IMR-90 (cell line): ENCODE measurements around the gene SRGAP3. TPM values are rescaled to one million over a fixed set of nuclear protein-coding genes. Genes with fewer than 3 reads are reported as not detected.

Experiments used
- ATAC-seq: fragments of 200-7000 bp; cut with Tn5 transposase; 2 replicates; pipeline ENCODE4 v1.9.1; 2020; ENCODE audit warnings: low read depth, mild to moderate bottlenecking, moderate library complexity
- BruUV-seq: library from RNA; stranded (reverse); fragments of 400-500 nt; replicated peaks from 2 replicates; lab custom pipeline; 2021; lab: Mats Ljungman, UMichigan
- CTCF ChIA-PET: fragments of 300-600 bp; formaldehyde crosslinking; extraction: SDS; loops from one replicate; lab custom pipeline; 2021; ENCODE audit warnings: antibody characterized with exemption; lab: Yijun Ruan, JAX
- POLR2A ChIA-PET: fragments of 300-600 bp; sonication (Branson Sonifier 250); formaldehyde crosslinking; loops from one replicate; lab custom pipeline; 2022; ENCODE audit warnings: antibody characterized with exemption; ENCODE audit not compliant: unreplicated experiment; lab: Charles Lee
- DNase-seq: peaks from one replicate; pipeline ENCODE4 v3.0.0; 2013
- H2AFZ ChIP-seq: replicated peaks from 2 replicates; pipeline ENCODE3; 2013; ENCODE audit warnings: low read length, mild to moderate bottlenecking; ENCODE audit not compliant: poor library complexity
- H2AK5ac ChIP-seq: 2 replicates; pipeline ENCODE4 v1.6.1; 2013; ENCODE audit warnings: low read depth, low read length, inconsistent platforms
- H2AK9ac ChIP-seq: replicated peaks from 2 replicates; pipeline ENCODE3; 2013; ENCODE audit warnings: mild to moderate bottlenecking, low read depth, low read length, moderate library complexity; ENCODE audit not compliant: poor library complexity
- H2BK120ac ChIP-seq: 2 replicates; pipeline ENCODE4 v1.6.1; 2013; ENCODE audit warnings: low read depth, low read length, inconsistent platforms
- H2BK15ac ChIP-seq: 3 replicates; pipeline ENCODE4 v1.6.1; 2013; ENCODE audit warnings: low read depth, low read length, inconsistent platforms
- H2BK20ac ChIP-seq: 2 replicates; pipeline ENCODE4 v1.6.1; 2013; ENCODE audit warnings: low read depth, mild to moderate bottlenecking, inconsistent platforms, low read length, moderate library complexity
- H2BK5ac ChIP-seq: 2 replicates; pipeline ENCODE4 v1.6.1; 2013; ENCODE audit warnings: mild to moderate bottlenecking, low read depth, low read length, inconsistent platforms; ENCODE audit not compliant: poor library complexity, severe bottlenecking
- H3K14ac ChIP-seq: replicated peaks from 2 replicates; pipeline ENCODE4 v1.6.1; 2013; ENCODE audit warnings: low read depth, low read length, inconsistent platforms
- H3K18ac ChIP-seq: 2 replicates; pipeline ENCODE4 v1.6.1; 2013; ENCODE audit warnings: low read depth, low read length, control low read depth
- H3K23ac ChIP-seq: 2 replicates; pipeline ENCODE4 v1.6.1; 2013; ENCODE audit warnings: low read depth, low read length, inconsistent platforms
- H3K27ac ChIP-seq: 2 replicates; pipeline ENCODE4 v1.5.1; 2013; ENCODE audit warnings: mild to moderate bottlenecking, control low read depth, low read length; ENCODE audit not compliant: insufficient read depth
- H3K27me3 ChIP-seq: 2 replicates; pipeline ENCODE4 v1.6.1; 2013; ENCODE audit warnings: low read length; ENCODE audit not compliant: control insufficient read depth, insufficient read depth
- H3K36me3 ChIP-seq: 2 replicates; pipeline ENCODE4 v1.6.1; 2013; ENCODE audit warnings: low read length, mixed read lengths; ENCODE audit not compliant: control insufficient read depth, insufficient read depth
- H3K4ac ChIP-seq: 2 replicates; pipeline ENCODE4 v1.6.1; 2013; ENCODE audit warnings: low read depth, low read length, inconsistent platforms
- H3K4me1 ChIP-seq: 2 replicates; pipeline ENCODE4 v1.6.1; 2013; ENCODE audit warnings: low read length, mixed read lengths; ENCODE audit not compliant: control insufficient read depth, insufficient read depth
- H3K4me2 ChIP-seq: 2 replicates; pipeline ENCODE4 v1.6.1; 2013; ENCODE audit warnings: low read depth, mild to moderate bottlenecking, control low read depth, low read length, moderate library complexity
- H3K4me3 ChIP-seq: 2 replicates; pipeline ENCODE4 v1.5.1; 2013; ENCODE audit warnings: low read depth, mild to moderate bottlenecking, control low read depth, low read length, moderate library complexity; ENCODE audit not compliant: insufficient read depth
- H3K56ac ChIP-seq: 2 replicates; pipeline ENCODE4 v1.6.1; 2013; ENCODE audit warnings: low read length, inconsistent platforms; ENCODE audit not compliant: insufficient read depth; ENCODE audit errors: extremely low read depth
- H3K79me1 ChIP-seq, 2 experiments: 2 replicates each; pipeline ENCODE4 v1.6.1; 2013; ENCODE audit warnings: low read length in 2 of 2, inconsistent platforms in 1 of 2, low read depth in 1 of 2
- H3K9ac ChIP-seq: 2 replicates; pipeline ENCODE4 v1.6.1; 2013; ENCODE audit warnings: low read depth, low read length, control low read depth
- H3K9me1 ChIP-seq: 2 replicates; pipeline ENCODE4 v1.6.1; 2013; ENCODE audit warnings: low read length, inconsistent platforms; ENCODE audit not compliant: insufficient read depth
- H3K9me3 ChIP-seq: 2 replicates; pipeline ENCODE4 v1.6.1; 2013; ENCODE audit warnings: low read length; ENCODE audit not compliant: control insufficient read depth, insufficient read depth
- H4K20me1 ChIP-seq: 2 replicates; pipeline ENCODE4 v1.6.1; 2013; ENCODE audit warnings: low read length, inconsistent platforms; ENCODE audit not compliant: insufficient read depth
- H4K5ac ChIP-seq: 2 replicates; pipeline ENCODE4 v1.6.1; 2013; ENCODE audit warnings: mild to moderate bottlenecking, low read depth, low read length, control low read depth
- H4K8ac ChIP-seq, 2 experiments: 2 replicates each; pipeline ENCODE4 v1.6.1; 2013; ENCODE audit warnings: low read depth in 2 of 2, low read length in 2 of 2, control low read depth in 1 of 2, inconsistent platforms in 1 of 2
- H4K91ac ChIP-seq: 2 replicates; pipeline ENCODE4 v1.6.1; 2013; ENCODE audit warnings: low read depth, low read length, inconsistent platforms; ENCODE audit not compliant: insufficient read depth
- BHLHE40 ChIP-seq: fragments of 150-350 bp; IDR thresholded peaks from 2 replicates; pipeline ENCODE4 v1.6.1; 2016; ENCODE audit warnings: mild to moderate bottlenecking, low read depth, low read length
- FOS ChIP-seq: fragments of 150-350 bp; IDR thresholded peaks from 2 replicates; pipeline ENCODE4 v1.6.1; 2016; ENCODE audit warnings: low read depth, low read length
- MXI1 ChIP-seq: IDR thresholded peaks from 2 replicates; pipeline ENCODE4 v1.6.1; 2012; ENCODE audit warnings: low read depth, mild to moderate bottlenecking, low read length, moderate library complexity, borderline replicate concordance
- NFE2L2 ChIP-seq: fragments of 150-350 bp; IDR thresholded peaks from 2 replicates; pipeline ENCODE4 v1.6.1; 2016; ENCODE audit warnings: low read depth, mild to moderate bottlenecking, low read length
- RFX5 ChIP-seq: IDR thresholded peaks from 2 replicates; pipeline ENCODE4 v1.8.0; 2012; ENCODE audit warnings: low read depth, mild to moderate bottlenecking, low read length, moderate library complexity
- WGBS, 2 experiments: methylation state at CpG; one replicate each; pipeline versions ENCODE4 v1.1.5 to v1.1.7; 2013; ENCODE audit warnings: missing lambda C conversion rate in 2 of 2; ENCODE audit not compliant: insufficient read length in 1 of 2; ENCODE audit errors: extremely low coverage in 2 of 2; 5-methylcytosine and 5-hydroxymethylcytosine counted together
- dilution Hi-C: fragments of 300-500 bp; cut with HindIII; formaldehyde crosslinking; loops from one replicate; pipeline ENCODE4 v1.14.3; 2018; ENCODE audit warnings: low sequenced_read_pairs; ENCODE audit not compliant: unreplicated experiment
- in situ Hi-C: fragments of 300-500 bp; cut with MboI; formaldehyde crosslinking; loops from 3 replicates; pipeline ENCODE4 v1.14.3; 2019; ENCODE audit warnings: low sequenced_read_pairs, inconsistent platforms, mixed read lengths
- intact Hi-C: fragments of 100-400 bp; cut with micrococcal nuclease; formaldehyde crosslinking; loops from 2 replicates; pipeline ENCODE4 v1.10.0; 2022
- polyA plus RNA-seq, 3 experiments: library from polyadenylated mRNA; depleted of rRNA; stranded (reverse); fragments of >200 nt; gene quantifications; 2 replicates each; pipeline ENCODE4 v1.2.3, GENCODE V29; 2012; ENCODE audit warnings: low replicate concordance in 1 of 3
- total RNA-seq: library from RNA; depleted of rRNA; stranded (reverse); fragments of >200 nt; gene quantifications from 2 replicates; pipeline ENCODE4 v1.2.3, GENCODE V29; 2012
- TF ChIP-seq, protein P1 (sequence below): fragments of 150-350 bp; IDR thresholded peaks from 2 replicates; pipeline ENCODE4 v1.6.1; 2017; ENCODE audit warnings: mild to moderate bottlenecking, antibody characterized with exemption, low read length, low read depth

SRGAP3 gene
- total and polyA plus RNA-seq, 2 of the 4 experiments (the other 2 are of a cell fraction), result 0.68 to 1.4 TPM

DNA sequence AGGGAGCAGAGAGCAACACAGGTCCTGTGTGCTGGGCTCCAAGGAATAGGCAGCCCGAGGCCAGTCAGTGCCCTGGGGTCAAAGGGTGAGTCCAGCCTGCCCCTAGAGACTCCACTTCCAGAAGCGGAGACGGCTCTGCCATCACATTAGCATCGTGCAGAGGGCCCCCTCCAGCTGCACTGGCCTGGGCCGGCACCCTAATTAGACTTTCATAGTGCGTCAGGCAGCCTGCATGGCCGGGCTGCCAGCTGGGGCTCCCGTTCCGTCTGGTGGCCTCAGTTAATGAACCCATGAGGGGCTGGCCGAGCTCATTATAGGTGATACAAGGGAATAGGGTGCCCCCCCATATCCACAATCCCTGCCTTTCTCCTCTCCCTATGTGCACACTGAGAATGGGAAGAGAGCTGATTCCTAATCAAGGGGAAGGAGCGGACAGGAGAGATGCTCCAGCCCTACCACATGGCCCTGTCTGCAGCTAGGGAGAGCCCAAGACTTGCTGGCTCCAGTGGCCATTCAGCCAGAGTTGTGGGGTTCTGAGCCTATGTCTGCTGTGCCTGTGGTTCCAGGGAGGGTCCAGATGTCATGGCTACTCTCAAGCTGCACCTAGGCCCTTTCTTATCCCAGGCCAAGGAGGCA lies 128.0 kb downstream of the SRGAP3 start:
- peaks cover 2% of the 10 kb centered on the region; the same call in 1 of the 2 replicates for H3K27me3 ChIP-seq
- no peaks in the 10 kb centered on the region for H3K36me3 ChIP-seq
- H2AFZ ChIP-seq, result no peak overlapping the region
- H3K79me1 ChIP-seq, result no peaks in the 10 kb centered on the region
- WGBS, 2 experiments, result 40% methylated on average over 1 of the region's 11 CpGs; no CpG with 5 or more reads in 1 of the 2 experiments
- ATAC-seq (no peak), DNase-seq (no peak)
- no peaks in the 10 kb centered on the region for H3K4me1 ChIP-seq
- no peak overlapping the region for H4K91ac ChIP-seq
- H2BK120ac ChIP-seq, result no peak overlapping the region
- intact Hi-C loops (no loop called here), in situ Hi-C loops (no loop called here), dilution Hi-C loops (no loop called here)
- H2AK5ac ChIP-seq, result no peak overlapping the region
- H3K9me1 ChIP-seq, result no peaks in the 10 kb centered on the region
- no peak overlapping the region for H2AK9ac ChIP-seq
- H3K4me3 ChIP-seq, result no peak overlapping the region
- no peak overlapping the region for H2BK20ac ChIP-seq
- CTCF ChIA-PET, result no interaction called here
- no peak overlapping the region for H4K8ac ChIP-seq
- no peaks in the 10 kb centered on the region for H4K20me1 ChIP-seq
- POLR2A ChIA-PET, result no interaction called here
- H3K18ac ChIP-seq, result no peak overlapping the region
- TF ChIP-seq, protein P1, sequence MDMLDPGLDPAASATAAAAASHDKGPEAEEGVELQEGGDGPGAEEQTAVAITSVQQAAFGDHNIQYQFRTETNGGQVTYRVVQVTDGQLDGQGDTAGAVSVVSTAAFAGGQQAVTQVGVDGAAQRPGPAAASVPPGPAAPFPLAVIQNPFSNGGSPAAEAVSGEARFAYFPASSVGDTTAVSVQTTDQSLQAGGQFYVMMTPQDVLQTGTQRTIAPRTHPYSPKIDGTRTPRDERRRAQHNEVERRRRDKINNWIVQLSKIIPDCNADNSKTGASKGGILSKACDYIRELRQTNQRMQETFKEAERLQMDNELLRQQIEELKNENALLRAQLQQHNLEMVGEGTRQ, result no peak
- TF ChIP-seq BHLHE40 (no peak), RFX5 (no peak), FOS (no peak), NFE2L2 (no peak), MXI1 (no peak)
- no peaks in the 10 kb centered on the region for H3K9me3 ChIP-seq
- no peak overlapping the region for H3K4ac ChIP-seq
- no peak overlapping the region for H3K14ac ChIP-seq
- H3K23ac ChIP-seq, result no peak overlapping the region
- H3K56ac ChIP-seq, result no peak overlapping the region
- no peak overlapping the region for H4K5ac ChIP-seq
- no peak overlapping the region for H2BK15ac ChIP-seq
- no peak overlapping the region for H2BK5ac ChIP-seq
- H3K9ac ChIP-seq, result no peak overlapping the region
- no TSS peak for BruUV-seq
- H3K4me2 ChIP-seq, result no peak overlapping the region
- no peak overlapping the region for H3K27ac ChIP-seq
